HepG2 (cell line): ENCODE results near the gene CNP. TPM values are rescaled to one million over a fixed set of nuclear protein-coding genes. Genes with fewer than 3 reads are reported as not detected.

Experiments used
- CC2D1A ChIP-seq: sonication (generic); formaldehyde crosslinking; IDR thresholded peaks from 2 replicates; pipeline ENCODE4 v1.8.1; 2023; ENCODE audit warnings: mild to moderate bottlenecking, missing genetic modification reagents
- CHCHD3 ChIP-seq: sonication (generic); formaldehyde crosslinking; IDR thresholded peaks from 2 replicates; pipeline ENCODE4 v1.8.0; 2022; ENCODE audit warnings: mild to moderate bottlenecking, missing genetic modification reagents, moderate library complexity
- DRAP1 ChIP-seq: IDR thresholded peaks from 2 replicates; pipeline ENCODE4 v1.6.1; 2016; ENCODE audit warnings: missing genetic modification reagents, missing compliant biosample characterization
- GMEB2 ChIP-seq: IDR thresholded peaks from 2 replicates; pipeline ENCODE4 v1.6.1; 2016; ENCODE audit warnings: missing biosample characterization, missing genetic modification reagents, low read depth
- GPN1 ChIP-seq: sonication (generic); formaldehyde crosslinking; IDR thresholded peaks from 2 replicates; pipeline ENCODE4 v1.5.1; 2020; ENCODE audit warnings: missing genetic modification reagents, borderline replicate concordance
- LBX2 ChIP-seq: sonication (generic); formaldehyde crosslinking; IDR thresholded peaks from 2 replicates; pipeline ENCODE4 v1.5.0; 2020; ENCODE audit warnings: missing genetic modification reagents, mild to moderate bottlenecking, borderline replicate concordance
- PATZ1 ChIP-seq: sonication (generic); formaldehyde crosslinking; IDR thresholded peaks from 2 replicates; pipeline ENCODE4 v1.4.0; 2020; ENCODE audit warnings: missing genetic modification reagents
- PHF5A ChIP-seq: IDR thresholded peaks from one replicate; pipeline ENCODE4 v1.6.1; 2018; ENCODE audit warnings: low read depth, missing genetic modification reagents; ENCODE audit not compliant: unreplicated experiment
- RBM22 ChIP-seq: fragments of 200-400 bp; formaldehyde crosslinking; optimal IDR thresholded peaks from 2 replicates; pipeline ENCODE3; 2017; ENCODE audit warnings: mild to moderate bottlenecking, low read length, moderate library complexity
- RFX1 ChIP-seq: fragments of 450-650 bp; IDR thresholded peaks from 2 replicates; pipeline ENCODE4 v1.6.1; 2017
- RORA ChIP-seq: sonication (generic); formaldehyde crosslinking; IDR thresholded peaks from 2 replicates; pipeline ENCODE4 v1.5.0; 2020; ENCODE audit warnings: mild to moderate bottlenecking, missing genetic modification reagents, moderate library complexity
- ZFP36L2 ChIP-seq: sonication (generic); formaldehyde crosslinking; IDR thresholded peaks from 2 replicates; pipeline ENCODE4 v1.4.0; 2020; ENCODE audit warnings: missing genetic modification reagents
- ZNF18 ChIP-seq: sonication (generic); formaldehyde crosslinking; IDR thresholded peaks from 2 replicates; pipeline ENCODE4 v1.8.0; 2022; ENCODE audit warnings: mild to moderate bottlenecking, missing genetic modification reagents; ENCODE audit not compliant: insufficient replicate concordance
- ZNF260 ChIP-seq: sonication (generic); formaldehyde crosslinking; IDR thresholded peaks from 2 replicates; pipeline ENCODE4 v1.4.0; 2020; ENCODE audit warnings: missing genetic modification reagents, low read depth, mild to moderate bottlenecking, borderline replicate concordance
- ZNF333 ChIP-seq: sonication (generic); formaldehyde crosslinking; IDR thresholded peaks from 2 replicates; pipeline ENCODE4 v1.4.0; 2020; ENCODE audit warnings: mild to moderate bottlenecking, missing genetic modification reagents, borderline replicate concordance
- ZNF33A ChIP-seq: sonication (generic); formaldehyde crosslinking; IDR thresholded peaks from 2 replicates; pipeline ENCODE4 v1.5.1; 2020; ENCODE audit warnings: missing genetic modification reagents, mild to moderate bottlenecking, moderate library complexity, borderline replicate concordance
- ZNF496 ChIP-seq: sonication (generic); formaldehyde crosslinking; IDR thresholded peaks from 2 replicates; pipeline ENCODE4 v1.8.1; 2023; ENCODE audit warnings: mild to moderate bottlenecking, moderate library complexity, missing genetic modification reagents; ENCODE audit not compliant: insufficient replicate concordance
- ZNF552 ChIP-seq: sonication (generic); formaldehyde crosslinking; IDR thresholded peaks from 2 replicates; pipeline ENCODE4 v1.9.0; 2022; ENCODE audit warnings: missing genetic modification reagents, mild to moderate bottlenecking, borderline replicate concordance
- ZNF7 ChIP-seq: IDR thresholded peaks from 2 replicates; pipeline ENCODE4 v1.6.1; 2016; ENCODE audit warnings: missing biosample characterization, missing genetic modification reagents
- ZNF720 ChIP-seq: sonication (generic); formaldehyde crosslinking; IDR thresholded peaks from 2 replicates; pipeline ENCODE4 v1.4.0; 2020; ENCODE audit warnings: missing genetic modification reagents
- ZNF776 ChIP-seq: sonication (generic); formaldehyde crosslinking; IDR thresholded peaks from 2 replicates; pipeline ENCODE4 v1.4.0; 2020; ENCODE audit warnings: mild to moderate bottlenecking, missing genetic modification reagents
- ZNF788 ChIP-seq: sonication (generic); formaldehyde crosslinking; IDR thresholded peaks from 2 replicates; pipeline ENCODE4 v1.5.0; 2020; ENCODE audit warnings: mild to moderate bottlenecking, missing genetic modification reagents, borderline replicate concordance
- ZNF841 ChIP-seq: sonication (generic); formaldehyde crosslinking; IDR thresholded peaks from 2 replicates; pipeline ENCODE4 v1.8.1; 2023; ENCODE audit warnings: missing genetic modification reagents, borderline replicate concordance
- polyA plus RNA-seq, 8 experiments: library from polyadenylated mRNA; depleted of rRNA in 3 of 8; stranded (reverse) in 7 of 8; unstranded in 1 of 8; fragments of >200 nt; fragmentation: Illumina TruSeq in 4 of 8; extraction: Trizol in 4 of 8; gene quantifications; 2 replicates each; pipeline versions ENCODE4 v1.2.1 to v1.2.3, GENCODE V29; 2011 to 2016; ENCODE audit warnings: low read depth in 4 of 8, missing spikeins in 1 of 8, mixed read lengths in 1 of 8; ENCODE audit not compliant: insufficient read depth in 1 of 8
- total RNA-seq, 5 experiments: library from RNA; depleted of rRNA; stranded (reverse); fragments of >200 nt; fragmentation: Illumina TruSeq; extraction: Trizol; gene quantifications; 2 replicates each; pipeline ENCODE4 v1.2.3, GENCODE V29; 2016; ENCODE audit warnings: low read depth in 1 of 5

The CNP gene
- total and polyA plus RNA-seq, 2 of the 13 experiments (the other 11 are each of a cell fraction or from before 2014, with no cell fraction given), result 97.2 to 161 TPM

- peak; percentile 88 for TF ChIP-seq ZNF18 (CRISPR knock-in tag)
- TF ChIP-seq RFX1, result peak; percentile 79
- TF ChIP-seq ZNF788 (CRISPR knock-in tag), result peak; percentile 85
- TF ChIP-seq GPN1 (CRISPR knock-in tag), result no peak
- peak; percentile 78 for TF ChIP-seq ZNF552
- TF ChIP-seq ZNF7 (CRISPR knock-in tag), result no peak
- no peak; the same call in 1 of the 2 replicates for TF ChIP-seq ZNF260
- peak; percentile 71 for TF ChIP-seq PHF5A (CRISPR knock-in tag)
- 0 out of 2 replicates have a peak, but pooled peaks have one; percentile 35 for TF ChIP-seq ZFP36L2 (CRISPR knock-in tag)
- TF ChIP-seq ZNF496 (CRISPR knock-in tag), result no peak
- peak; percentile 91 for TF ChIP-seq ZNF333
- TF ChIP-seq RORA (CRISPR knock-in tag), result no peak
- TF ChIP-seq ZNF776, result peak; percentile 88
- peak; percentile 93; the same call in 1 of the 2 replicates for TF ChIP-seq ZNF33A (CRISPR knock-in tag)
- peak; percentile 59; the same call in 1 of the 2 replicates for TF ChIP-seq GMEB2 (CRISPR knock-in tag)
- peak; percentile 31; the same call in 1 of the 2 replicates for TF ChIP-seq LBX2 (CRISPR knock-in tag)
- TF ChIP-seq PATZ1 (CRISPR knock-in tag), result peak; percentile 92
- no peak for TF ChIP-seq RBM22
- TF ChIP-seq ZNF720 (CRISPR knock-in tag), result peak; percentile 39; the same call in 1 of the 2 replicates
- no peak; the same call in 1 of the 2 replicates for TF ChIP-seq CC2D1A (CRISPR knock-in tag)
- TF ChIP-seq DRAP1 (CRISPR knock-in tag), result peak; percentile 79
- TF ChIP-seq CHCHD3 (CRISPR knock-in tag), result peak; percentile 78; the same call in 1 of the 2 replicates
- no peak for TF ChIP-seq ZNF841 (CRISPR knock-in tag)
Observed at GRCh38 chr17:42016941-42017865, 50.6 kb downstream of the CNP start, which contains the start of gene DNAJC7 (continued).
